ENCODE data around the gene SHMT2.
A peak's percentile ranks its signal among the peaks of the same experiment; 100 is the strongest.

The SHMT2 gene

DNA sequence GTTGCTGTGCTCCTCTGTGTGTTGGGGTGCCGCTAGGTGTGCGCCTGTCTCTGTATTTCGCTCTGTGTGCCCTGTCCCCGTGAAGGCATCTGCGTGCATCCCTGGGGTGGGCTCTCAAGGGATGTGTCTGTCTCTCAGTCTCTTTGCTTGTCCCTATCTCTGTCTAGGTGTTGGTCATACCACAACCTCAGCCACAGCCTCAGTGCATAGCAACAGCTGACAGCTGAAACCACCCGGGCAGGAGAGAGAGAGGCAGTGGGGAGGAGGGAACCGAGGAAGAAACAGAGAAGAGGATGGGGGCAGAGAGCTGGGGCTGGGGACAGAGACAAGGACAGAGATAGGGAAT lies 13.9 kb upstream of the SHMT2 start:
- DNase-seq, result peak; percentile 53

GRCh38 chr12:57216014-57216911 lies 13.2 kb upstream of the SHMT2 start, which contains the start of gene NXPH4:
NXPH4 (plus strand) TSS chr12:57216794; CDS start chr12:57216970, 176 bp downstream.
- DNase-seq, result peak; percentile 67

DNA sequence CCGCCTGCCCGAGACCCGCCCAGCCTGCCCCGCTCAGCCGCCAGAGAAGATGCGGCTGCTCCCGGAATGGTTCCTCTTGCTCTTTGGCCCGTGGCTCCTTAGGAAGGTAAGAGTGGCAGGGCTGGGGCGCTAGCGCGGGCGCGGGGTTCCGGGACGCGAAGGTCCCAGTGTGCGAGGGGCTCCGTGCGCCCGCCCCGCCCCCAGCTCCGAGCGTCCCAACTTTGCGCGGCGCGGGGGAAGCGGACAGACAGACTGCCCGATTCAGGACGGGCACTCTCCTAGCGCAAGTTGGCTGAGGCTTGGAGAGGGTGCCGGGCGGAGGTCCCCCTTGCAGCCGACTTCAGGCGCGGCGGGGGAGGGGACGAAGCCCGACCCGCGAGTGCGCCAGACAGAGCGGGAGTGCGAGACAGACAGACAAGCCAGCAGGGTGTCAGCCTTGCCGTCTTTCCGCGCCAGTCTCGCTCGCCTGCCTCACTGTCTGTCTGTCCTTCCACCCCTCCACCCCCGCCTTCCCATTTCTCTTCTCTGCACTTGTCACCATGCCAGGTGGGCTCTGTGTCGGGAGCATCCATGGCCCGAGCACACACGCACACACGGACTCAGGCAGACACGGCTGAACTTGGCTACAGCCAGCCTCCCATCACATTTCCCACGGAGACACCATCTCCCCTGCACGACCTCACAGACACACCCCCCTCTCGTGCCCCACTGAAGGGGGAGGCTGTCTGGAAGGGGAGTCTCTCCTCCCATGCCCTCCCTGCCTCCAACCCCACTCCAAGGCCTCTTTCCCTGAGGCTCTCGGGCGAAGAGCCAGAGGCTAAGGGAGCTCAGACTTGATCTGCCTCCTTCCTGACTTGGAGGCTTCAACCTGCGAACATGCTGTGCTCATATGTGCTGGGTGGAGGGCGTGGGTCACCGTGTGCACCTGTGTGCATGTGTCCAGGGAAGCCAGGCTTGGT lies 12.3 kb upstream of the SHMT2 start:
- peak; percentile 54 for DNase-seq

DNA sequence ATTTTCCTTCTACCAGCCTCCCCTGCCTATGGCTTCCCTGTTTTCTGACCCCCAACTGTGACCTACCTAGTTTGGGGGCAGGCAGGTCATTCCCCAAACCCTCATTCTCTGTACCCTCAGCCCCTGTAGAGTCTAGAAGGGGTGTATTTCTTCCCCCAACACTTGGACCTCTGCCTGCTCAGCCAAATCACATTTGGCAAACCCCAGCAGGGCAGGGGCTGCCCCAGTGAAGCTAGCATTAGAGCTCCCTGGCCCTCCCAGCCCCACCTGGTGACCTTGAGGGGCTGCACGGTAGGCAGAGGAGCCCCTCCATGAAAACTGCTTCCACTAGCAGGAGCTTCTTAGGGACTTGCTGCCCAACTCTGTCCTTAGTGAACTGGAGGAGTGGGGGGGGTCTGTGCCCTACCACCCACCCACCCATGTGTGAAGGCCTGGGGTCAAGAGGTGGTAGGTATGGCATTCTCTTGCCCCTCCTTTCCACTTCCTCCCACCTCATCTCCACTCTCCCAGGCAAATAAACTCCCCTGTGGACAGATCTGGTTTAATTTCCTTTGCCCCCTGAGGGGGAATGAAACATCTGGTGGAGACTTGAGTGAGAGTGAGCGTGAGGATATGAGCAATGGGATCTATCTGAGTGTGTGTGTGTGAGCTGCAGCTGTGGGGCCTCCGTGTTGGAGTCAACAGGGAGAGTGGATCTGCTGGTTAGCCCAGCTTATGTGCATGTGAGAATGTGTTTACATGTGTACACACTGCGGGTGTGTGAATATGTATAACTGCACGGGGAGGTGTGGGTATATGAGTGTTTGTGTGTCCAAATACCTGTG lies 11.3 kb upstream of the SHMT2 start:
- no peak for DNase-seq

DNA sequence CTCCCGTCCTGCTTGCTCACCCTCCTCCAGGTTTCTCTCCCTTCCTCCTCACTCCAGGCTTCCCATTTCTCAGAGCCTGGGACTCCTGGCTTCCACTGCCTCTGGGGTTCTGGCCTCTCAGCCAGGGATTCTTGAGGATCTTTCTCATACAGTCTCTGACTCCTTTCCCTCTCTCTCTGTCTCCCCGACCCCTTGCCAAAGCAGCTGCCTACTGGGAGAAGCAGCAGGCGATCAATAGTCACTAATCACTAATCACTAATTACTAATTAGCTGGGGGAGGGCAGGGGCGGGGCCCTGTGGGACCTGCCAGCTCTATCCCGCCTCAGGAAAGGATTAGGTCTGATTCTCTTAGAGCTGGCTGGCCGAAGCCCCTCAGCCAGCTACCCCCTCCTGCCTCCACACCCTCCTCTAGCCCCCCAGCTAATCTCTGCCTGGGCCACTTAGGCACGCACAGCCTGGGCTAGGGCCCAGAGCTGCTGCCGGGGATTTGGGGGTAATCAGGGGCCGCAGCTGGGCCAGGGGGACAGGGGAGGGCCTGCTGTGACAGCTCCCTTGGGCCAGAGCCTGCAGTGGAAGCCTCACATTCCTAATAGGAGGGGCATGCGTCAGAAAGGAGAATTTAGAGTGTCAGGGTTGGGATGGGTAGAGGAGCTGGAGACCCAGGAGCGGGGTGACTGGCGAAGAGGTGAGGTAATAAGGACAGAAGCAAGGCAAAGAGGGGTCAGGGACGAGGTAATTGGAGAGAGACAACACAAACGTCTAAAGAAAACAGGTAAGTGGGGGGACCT lies 10.1 kb upstream of the SHMT2 start:
- no peak for DNase-seq

GRCh38 chr12:57219993-57220754 lies 9.3 kb upstream of the SHMT2 start:
- DNase-seq, result no peak

- DNase-seq, result no peak
Observed at GRCh38 chr12:57220770-57221168, 8.7 kb upstream of the SHMT2 start.

DNA sequence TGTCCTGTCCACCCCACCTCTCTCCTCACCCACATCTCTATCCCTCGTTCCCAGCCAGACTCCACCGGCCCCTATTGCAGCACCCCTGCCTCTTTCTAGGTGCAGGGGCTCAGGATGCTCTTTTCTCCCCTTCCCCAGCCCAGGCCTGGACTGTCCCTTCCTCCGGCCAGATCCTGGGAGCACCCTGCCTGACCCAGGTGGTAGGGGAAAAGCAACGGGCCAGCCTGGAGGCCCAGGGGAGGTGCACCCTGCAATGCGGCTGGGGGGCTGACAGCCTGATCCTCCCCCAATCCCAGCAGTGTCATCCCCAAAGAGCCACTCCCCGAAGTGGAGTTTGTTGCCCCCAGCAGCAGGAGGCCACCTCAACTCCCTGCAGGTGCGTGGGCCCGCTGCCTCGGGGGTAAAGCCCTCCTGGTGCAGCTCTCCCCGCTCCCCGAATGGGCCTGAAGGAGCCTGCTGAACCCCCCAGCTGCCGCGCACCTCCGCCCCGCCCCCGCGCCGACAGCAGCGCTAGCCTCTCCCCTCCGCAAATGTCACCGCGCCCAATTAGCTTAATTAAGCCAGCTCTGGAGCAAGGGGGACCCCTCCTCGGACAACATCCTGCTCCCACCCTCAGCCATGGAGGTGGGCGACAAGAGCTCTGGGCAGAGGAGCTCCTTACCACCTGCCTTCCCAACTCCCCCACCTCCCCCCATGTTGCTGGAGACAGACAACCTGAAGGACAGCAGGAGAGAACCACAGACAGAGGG lies 8.2 kb upstream of the SHMT2 start:
- DNase-seq, result no peak

- no peak for DNase-seq
Observed at GRCh38 chr12:57222286-57223190, 7.0 kb upstream of the SHMT2 start.

DNA sequence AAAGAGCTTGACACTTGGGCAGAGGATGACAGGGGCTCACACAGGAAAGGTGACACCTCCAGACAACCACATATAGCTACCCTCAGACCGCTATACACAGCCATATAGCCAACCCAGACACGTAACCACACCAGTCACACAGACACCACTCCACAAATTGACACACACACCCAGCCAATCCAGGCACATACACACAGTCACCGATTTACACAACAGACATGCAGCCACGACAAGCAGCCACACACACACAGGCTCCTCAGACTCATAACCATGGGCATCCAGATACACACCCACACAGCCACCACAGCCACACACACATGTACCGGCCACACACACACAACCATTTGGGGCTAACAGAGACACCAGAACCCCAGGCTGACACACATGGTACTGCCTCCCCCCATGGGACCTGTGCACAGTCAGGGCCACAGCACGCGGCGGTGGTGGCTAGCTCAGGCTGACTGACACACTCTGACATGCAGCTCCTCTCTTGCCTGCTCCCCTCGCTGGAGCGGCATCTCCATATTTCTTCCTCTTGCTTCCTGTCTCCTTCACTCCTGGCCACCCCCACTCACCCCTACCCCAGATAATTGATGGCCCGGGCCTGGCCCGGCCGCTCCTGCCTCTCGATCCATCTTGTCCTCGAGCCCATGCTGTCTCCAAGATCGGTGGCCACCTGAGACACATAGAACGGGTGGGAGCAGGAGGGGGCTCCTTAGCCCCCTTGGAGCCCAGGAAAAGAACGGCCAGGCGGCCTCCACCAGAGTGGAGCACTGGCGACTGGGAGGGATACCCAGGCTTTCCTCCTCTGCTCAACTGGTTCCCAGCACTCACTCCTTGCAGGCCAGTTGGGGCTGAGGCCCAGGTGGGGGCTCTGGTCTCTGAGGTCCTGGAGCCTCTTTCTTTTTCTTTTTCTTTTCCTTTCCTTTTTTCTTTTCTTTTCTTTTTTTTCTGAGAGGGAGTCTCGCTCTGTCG lies 6.0 kb upstream of the SHMT2 start:
- peak; percentile 67 for DNase-seq

DNA sequence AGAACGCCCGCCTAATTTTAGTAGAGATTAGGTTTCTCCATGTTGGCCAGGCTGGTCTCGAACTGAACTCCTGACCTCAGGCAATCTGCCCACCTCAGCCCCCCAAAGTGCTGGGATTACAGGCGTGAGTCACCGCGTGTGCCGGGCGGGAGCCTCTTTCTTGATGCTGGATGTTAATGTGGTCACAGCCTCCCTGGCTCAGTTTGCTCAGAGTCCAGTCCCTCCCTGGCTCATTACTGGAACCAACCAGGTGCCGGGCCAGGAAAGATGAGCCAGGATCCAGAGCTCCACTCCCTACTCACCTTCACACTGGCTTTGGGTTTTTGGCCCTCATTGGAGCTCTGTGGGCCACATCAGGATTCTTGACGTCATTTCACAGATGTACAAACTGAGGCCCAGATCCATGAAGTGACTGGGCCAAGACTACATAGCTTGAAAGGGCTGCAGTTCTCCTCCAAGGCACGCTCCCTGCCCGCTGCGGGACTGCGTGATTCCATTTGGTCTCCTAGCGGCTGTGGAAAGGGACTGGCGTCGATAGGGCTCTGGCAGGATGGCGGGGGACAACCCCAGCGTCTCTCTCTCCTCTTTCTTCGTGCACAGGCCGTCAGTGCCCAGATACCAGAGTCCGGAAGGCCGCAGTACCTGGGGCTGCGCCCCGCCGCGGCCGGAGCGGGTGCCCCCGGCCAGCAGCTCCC lies 5.1 kb upstream of the SHMT2 start:
- DNase-seq, result no peak

DNA sequence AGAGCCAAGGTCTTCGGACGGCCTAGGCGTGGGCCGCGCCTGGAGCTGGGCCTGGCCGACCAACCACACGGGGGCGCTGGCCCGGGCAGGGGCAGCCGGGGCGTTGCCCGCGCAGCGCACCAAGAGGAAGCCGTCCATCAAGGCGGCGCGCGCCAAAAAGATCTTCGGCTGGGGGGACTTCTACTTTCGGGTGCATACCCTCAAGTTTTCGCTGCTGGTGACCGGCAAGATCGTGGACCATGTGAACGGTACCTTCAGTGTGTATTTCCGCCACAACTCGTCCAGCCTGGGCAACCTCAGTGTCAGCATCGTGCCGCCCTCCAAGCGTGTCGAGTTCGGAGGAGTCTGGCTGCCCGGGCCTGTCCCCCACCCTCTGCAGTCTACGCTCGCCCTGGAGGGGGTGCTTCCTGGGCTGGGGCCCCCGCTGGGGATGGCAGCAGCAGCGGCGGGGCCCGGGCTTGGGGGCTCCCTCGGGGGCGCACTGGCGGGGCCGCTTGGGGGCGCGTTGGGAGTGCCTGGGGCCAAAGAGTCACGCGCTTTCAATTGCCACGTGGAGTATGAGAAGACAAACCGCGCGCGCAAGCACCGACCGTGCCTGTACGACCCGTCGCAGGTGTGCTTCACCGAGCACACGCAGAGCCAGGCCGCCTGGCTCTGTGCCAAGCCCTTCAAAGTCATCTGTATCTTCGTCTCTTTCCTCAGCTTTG lies 4.4 kb upstream of the SHMT2 start:
- DNase-seq, result peak; percentile 67

- no peak for DNase-seq
Observed at GRCh38 chr12:57225680-57226210, 3.8 kb upstream of the SHMT2 start.

- DNase-seq, result no peak
Observed at GRCh38 chr12:57226588-57227314, 2.8 kb upstream of the SHMT2 start.

GRCh38 chr12:57227315-57228115 lies 2.0 kb upstream of the SHMT2 start:
- no peak for DNase-seq

Measured in CD4-positive, alpha-beta T cell treated with Interleukin-12 subunit alpha and Interleukin-12 subunit beta, for 1 hour (primary cell).